Amygdala (tissue), 56 donors: ENCODE results near the gene NEDD4L.

Experiments used
- DNase-seq, 56 donors: peaks; one replicate each; lab custom pipeline; 2025; lab: John Stamatoyannopoulos, UW

The NEDD4L gene

GRCh38 chr18:58323866-58324762, 280.1 kb downstream of the NEDD4L start:
- DNase-seq: no peak

DNA sequence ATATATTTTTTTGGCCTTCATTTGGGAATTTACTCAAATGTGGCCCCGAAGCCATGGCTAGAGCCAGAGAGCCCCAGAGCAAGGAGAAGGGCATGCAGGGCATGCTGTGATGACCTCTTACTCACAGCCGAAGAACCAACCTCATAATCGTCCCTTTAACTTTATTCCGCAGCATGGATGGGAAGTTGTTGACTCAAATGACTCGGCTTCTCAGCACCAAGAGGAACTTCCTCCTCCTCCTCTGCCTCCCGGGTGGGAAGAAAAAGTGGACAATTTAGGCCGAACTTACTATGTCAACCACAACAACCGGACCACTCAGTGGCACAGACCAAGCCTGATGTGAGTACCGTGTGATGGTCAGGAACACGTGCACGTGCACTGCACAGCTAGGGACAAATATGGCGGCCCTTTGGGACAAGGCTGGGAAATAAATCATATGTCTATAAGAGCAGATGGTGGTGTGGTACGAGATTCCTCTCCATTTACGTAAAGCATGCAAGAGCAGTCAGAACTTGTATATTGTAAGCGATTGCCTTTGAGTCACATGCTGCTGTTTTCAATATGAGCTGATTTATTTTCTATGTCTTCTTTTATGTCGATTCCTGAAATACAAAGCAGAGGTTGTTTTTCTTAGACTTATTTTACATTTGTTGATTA, 280.9 kb downstream of the NEDD4L start:
- DNase-seq: no peak

- no peak for DNase-seq
Measured at GRCh38 chr18:58325494-58325893, 281.5 kb downstream of the NEDD4L start.

GRCh38 chr18:58334061-58334460, 290.0 kb downstream of the NEDD4L start:
- DNase-seq: no peak

DNA sequence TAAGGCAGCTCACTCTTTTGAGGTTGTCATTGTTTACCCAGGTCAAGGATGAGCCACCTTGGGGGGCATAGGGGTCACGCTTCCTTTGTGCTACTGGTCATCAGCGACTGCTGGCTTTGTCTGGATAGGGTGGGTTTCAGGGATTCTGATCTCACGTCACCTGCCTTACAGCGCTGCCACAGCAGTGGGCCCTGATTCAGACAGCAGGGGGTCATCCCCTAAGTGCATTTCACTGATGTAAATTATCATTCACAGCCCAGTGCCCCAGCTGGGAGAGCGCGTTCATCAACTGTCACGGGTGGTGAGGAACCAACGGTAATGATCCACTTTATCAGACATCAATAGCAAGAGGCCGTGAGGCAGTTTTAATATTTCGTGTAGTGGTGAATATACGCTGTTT, 291.2 kb downstream of the NEDD4L start:
- no peak for DNase-seq

DNA sequence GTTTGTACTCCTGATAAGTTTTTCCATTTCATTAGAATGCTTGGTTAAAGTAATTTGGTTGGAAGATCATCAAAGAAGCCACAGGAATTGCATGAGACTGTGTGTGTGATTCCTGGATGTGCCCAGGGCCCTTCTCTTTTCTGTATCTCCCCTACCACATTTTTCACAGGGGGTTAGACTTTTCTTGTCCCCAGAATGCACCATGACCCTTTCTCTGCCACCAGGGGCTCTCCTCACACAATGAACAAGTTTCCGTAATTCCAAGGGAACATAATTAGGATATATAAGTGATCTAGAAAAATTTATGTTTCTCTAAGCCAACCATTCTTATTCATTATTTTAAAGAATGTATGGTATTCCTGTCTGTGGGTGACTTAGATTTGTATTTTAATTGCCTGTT, 291.8 kb downstream of the NEDD4L start:
- no peak for DNase-seq

- DNase-seq: no peak
Measured at GRCh38 chr18:58336605-58337004, 292.6 kb downstream of the NEDD4L start.

DNA sequence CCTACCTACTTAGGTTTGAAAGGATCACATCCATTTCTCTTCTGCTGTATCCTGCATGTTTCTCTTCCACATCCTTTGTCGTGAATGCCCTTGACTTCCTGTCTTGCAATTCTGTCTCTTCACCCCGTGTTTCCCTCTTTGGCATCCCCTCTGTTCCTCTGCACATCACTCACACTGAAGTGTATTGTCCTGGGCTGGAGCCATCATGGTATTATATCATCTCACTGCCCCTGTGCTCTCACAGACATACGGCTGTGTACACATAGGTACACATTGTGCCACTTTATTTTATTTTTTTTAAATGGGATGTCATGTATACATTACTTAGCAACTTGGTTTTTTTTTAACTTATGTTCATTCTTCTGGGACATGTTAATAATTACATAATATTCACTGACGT, 293.3 kb downstream of the NEDD4L start:
- no peak for DNase-seq

DNA sequence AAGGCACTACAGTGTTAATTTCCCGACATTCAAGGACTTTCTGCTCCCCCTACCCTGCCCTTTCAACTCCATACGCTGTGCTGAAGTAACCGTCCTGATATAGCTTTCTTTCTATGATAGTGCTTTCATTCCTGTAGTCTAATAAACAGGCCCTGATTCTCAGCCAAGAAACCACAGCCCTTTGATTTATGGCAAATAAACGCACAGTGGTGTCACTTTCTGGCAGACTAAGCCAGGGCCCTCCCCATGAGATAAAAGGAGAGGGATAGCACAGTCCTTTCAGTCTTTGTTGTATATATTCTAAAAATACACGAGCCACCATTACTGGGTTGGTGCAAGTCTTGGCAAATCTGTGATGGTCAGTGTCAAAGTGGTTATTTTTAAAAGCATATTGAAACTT, 293.7 kb downstream of the NEDD4L start:
- DNase-seq: no peak

- no peak for DNase-seq
Measured at GRCh38 chr18:58338141-58338540, 294.1 kb downstream of the NEDD4L start.

DNA sequence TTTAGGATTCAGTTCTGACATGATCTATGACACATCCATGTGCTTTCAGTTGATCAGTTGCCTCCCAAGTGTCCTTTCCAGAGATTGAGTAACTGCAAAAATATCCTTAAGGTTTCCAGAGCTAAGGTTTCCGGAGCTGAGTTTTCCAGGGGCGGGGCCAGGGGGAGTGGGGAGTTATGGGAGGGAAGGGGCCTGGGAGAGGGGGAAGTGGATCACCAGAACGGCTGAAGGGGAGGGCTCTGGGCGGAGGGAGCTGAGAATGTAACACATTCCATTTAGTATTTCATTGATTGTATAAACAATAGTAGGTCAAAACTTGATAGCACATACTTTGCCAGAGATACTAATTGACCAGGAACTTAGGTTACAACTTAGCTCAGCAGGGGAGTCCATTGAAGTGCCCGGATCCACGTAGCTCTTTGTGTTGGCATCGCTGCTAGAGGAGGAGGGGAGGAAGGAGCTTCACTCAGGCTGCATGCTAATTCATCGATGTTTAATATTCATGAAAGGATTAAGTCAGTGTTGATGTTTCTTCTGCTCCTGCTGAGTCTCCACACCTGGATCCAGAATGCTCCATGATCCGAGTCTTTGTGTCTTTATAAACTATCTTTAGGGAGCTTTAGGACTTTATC, 295.1 kb downstream of the NEDD4L start:
- no peak for DNase-seq

DNA sequence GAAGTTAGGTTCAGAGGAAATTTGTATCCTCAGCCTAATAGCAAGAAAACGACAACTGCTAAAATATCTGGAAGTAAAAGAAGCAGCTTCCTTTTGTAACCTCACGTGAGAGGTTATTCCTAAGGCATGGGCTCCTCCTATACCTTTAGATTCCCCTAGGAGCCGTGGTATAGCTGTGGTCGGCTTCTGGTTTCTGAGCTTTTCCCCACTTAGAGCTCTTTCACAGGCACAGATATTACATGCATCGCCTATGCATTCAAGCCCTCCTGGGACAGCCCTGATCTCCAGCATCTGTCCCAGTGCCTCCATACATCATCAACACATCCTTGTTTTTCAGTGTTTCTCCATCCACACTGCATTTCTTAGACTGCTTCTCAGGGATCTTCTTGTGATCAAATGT, 295.9 kb downstream of the NEDD4L start:
- no peak for DNase-seq

DNA sequence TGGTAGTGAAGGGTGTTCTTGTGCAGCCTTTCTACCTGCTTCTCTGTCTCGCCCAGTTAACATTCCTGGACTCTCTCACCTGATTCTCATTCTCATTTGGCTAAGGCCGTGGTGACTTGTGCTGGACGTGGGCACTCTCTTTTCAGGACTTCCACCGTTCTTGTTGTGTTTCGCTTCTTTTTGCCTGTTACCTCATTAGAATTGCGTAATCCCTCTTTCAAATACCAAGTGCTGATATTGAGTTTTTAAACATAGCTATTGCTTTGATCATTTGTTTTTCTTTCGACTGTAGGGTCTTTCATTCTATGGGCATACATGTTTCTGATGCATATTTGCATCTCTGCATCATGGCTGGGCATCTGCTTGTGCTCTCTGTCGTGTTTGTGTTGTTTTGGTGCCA, 297.9 kb downstream of the NEDD4L start:
- DNase-seq: no peak

- no peak for DNase-seq
Measured at GRCh38 chr18:58344080-58344670, 300.1 kb downstream of the NEDD4L start.

GRCh38 chr18:58344861-58345463, 300.9 kb downstream of the NEDD4L start:
- no peak for DNase-seq

DNA sequence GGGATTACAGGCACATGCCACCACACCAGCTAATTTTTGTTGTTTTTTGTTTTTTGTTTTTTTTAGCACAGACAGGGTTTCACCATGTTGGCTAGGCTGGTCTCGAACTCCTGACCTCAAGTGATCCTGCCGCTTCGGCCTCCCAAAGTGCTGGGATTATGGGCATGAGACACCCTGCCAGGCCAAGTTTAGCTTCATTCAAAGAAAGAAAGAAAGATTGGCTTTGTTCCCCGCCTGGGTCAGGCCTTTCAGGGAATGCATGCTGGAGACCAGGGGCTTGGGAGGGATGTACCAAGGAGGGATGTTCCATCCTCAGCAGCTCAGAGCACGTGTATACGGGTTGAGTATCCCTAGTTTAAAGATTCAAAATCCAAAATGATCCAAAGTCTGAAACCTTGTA, 301.8 kb downstream of the NEDD4L start:
- no peak for DNase-seq

DNA sequence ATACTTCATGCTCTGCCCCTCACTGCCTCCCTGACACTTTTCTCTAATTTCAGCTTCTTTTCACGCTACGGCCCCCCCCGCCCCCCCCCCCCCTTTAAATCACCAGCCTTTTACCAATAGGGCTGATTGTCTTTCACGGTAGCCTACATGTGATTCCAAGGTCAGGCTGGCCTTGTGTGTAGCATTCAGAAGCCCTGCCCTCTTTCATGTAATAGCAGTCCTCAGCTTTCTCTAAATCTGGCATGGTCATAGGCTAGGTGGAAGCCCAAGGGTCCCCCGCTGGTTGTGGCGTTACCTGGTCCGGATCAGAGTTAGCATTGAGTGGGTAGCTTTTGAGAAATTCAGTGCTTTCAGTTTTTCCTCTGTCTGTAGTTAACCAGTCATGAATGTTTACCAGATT, 303.1 kb downstream of the NEDD4L start:
- DNase-seq: no peak

- DNase-seq: no peak
Measured at GRCh38 chr18:58348517-58348916, 304.5 kb downstream of the NEDD4L start.

GRCh38 chr18:58348951-58349350, 304.9 kb downstream of the NEDD4L start:
- no peak for DNase-seq

- no peak for DNase-seq
Measured at GRCh38 chr18:58349650-58350049, 305.6 kb downstream of the NEDD4L start.

DNA sequence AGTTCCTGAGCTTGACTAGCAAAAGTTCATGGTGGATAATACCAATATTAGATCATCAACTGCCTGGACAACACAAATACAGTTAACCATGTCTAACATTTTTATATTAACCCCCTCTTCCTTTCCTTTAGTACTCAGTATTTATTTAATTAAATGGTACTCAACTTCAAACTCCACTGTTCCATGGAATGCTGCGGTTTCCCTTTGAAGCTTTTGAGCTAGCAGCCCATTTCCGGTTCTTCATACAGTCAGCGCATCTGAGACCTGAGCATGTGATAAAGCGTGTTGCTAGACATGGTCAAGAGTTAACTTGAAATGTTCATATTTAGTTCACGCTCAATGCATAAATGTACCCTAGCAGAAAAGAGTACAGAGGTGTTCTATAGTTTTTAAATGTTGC, 306.5 kb downstream of the NEDD4L start:
- no peak for DNase-seq
